Body of pancreas (tissue), 4 donors: Measurements from ENCODE around the gene TMEM244.

Experiments used
- POLR2A ChIP-seq, 3 donors: fragments of 450-650 bp; IDR thresholded peaks; one replicate each; pipeline ENCODE4 v1.6.1; 2016; ENCODE audit warnings: antibody characterized with exemption in 3 of 3, mild to moderate bottlenecking in 2 of 3
- TF ChIP-seq, protein P1 (sequence below), 7 experiments: fragments of 450-650 bp in 4 of 7; fragments of 200-600 bp in 3 of 7; sonication (generic) in 3 of 7; IDR thresholded peaks; one replicate each; pipeline ENCODE4 v1.5.1; 2016 to 2019; ENCODE audit warnings: antibody characterized with exemption in 7 of 7

DNA sequence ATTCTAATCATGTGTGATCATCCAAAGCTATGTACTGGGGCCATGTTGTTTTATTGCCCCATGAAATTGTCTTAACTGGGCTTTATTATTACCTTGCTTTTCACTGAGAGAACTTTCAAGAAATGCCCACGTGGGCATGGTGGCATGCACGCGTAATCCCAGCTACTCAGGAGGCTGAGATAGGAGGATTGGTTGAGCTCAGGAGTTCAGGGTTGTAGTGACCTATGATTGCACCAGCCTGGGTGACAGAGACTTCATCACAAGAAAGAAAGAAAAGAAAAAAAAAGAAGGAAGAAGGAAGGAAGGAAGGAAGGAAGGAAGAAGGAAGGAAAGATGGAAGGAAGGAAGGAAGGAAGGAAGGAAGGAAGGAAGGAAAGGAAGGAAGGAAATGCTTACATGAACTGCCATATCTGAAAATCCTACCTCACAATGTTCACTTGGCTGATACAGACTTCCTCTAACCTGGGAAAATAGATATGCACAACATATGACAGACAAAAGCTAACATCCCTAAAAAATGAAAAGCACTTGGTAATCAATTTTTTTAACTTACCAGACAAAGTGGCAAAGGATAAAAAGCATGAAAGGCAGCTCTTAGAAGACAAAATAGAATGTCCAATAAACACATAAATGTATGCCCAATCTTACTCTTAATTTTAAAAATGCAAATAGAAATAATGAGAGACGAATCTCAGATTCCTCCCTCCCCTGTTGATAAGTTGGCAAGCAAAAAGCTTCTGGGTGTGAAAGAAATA is 25.5 kb upstream of the TMEM244 start:
- TF ChIP-seq, protein P1, sequence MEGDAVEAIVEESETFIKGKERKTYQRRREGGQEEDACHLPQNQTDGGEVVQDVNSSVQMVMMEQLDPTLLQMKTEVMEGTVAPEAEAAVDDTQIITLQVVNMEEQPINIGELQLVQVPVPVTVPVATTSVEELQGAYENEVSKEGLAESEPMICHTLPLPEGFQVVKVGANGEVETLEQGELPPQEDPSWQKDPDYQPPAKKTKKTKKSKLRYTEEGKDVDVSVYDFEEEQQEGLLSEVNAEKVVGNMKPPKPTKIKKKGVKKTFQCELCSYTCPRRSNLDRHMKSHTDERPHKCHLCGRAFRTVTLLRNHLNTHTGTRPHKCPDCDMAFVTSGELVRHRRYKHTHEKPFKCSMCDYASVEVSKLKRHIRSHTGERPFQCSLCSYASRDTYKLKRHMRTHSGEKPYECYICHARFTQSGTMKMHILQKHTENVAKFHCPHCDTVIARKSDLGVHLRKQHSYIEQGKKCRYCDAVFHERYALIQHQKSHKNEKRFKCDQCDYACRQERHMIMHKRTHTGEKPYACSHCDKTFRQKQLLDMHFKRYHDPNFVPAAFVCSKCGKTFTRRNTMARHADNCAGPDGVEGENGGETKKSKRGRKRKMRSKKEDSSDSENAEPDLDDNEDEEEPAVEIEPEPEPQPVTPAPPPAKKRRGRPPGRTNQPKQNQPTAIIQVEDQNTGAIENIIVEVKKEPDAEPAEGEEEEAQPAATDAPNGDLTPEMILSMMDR (IDR thresholded peaks at IDR 0.05): no peak
- no peak for TF ChIP-seq POLR2A (IDR thresholded peaks at IDR 0.05)
